Type B pancreatic cell (in vitro differentiated cells): ENCODE results near the gene CD151. TPM values are rescaled to one million over a fixed set of nuclear protein-coding genes. Genes with fewer than 3 reads are reported as not detected.

Experiments used
- DNase-seq: peaks from one replicate; pipeline ENCODE4 v3.0.0; 2021; ENCODE audit warnings: mixed read lengths; ENCODE audit not compliant: unreplicated experiment; ENCODE audit errors: extremely low spot score
- H3K27ac Mint-ChIP-seq: 2 replicates; pipeline ENCODE4 v1.8.0; 2021; ENCODE audit warnings: mild to moderate bottlenecking, mixed read lengths
- H3K27me3 Mint-ChIP-seq: 2 replicates; pipeline ENCODE4 v1.8.0; 2021; ENCODE audit warnings: mixed read lengths
- H3K36me3 Mint-ChIP-seq: 2 replicates; pipeline ENCODE4 v1.8.0; 2021; ENCODE audit warnings: mixed read lengths
- H3K4me1 Mint-ChIP-seq: one replicate; pipeline ENCODE4 v1.8.0; 2021; ENCODE audit warnings: mixed read lengths; ENCODE audit not compliant: unreplicated experiment
- H3K4me3 Mint-ChIP-seq: 2 replicates; pipeline ENCODE4 v1.8.0; 2021; ENCODE audit warnings: mild to moderate bottlenecking, mixed read lengths
- H3K9me3 Mint-ChIP-seq: 2 replicates; pipeline ENCODE4 v1.8.0; 2021; ENCODE audit warnings: mixed read lengths
- total RNA-seq: library from RNA; stranded (reverse); gene quantifications from 2 replicates; pipeline ENCODE4 v1.2.1, GENCODE V29; 2021; ENCODE audit warnings: low replicate concordance
- TF ChIP-seq, protein P1 (sequence below): fragments of 200-600 bp; sonication (generic); conservative IDR thresholded peaks from 2 replicates; pipeline ENCODE4 v1.5.0; 2021; ENCODE audit warnings: antibody characterized with exemption, mild to moderate bottlenecking

CD151 gene
- total RNA-seq, 1 donor from 2014 or later = 126 TPM

DNA sequence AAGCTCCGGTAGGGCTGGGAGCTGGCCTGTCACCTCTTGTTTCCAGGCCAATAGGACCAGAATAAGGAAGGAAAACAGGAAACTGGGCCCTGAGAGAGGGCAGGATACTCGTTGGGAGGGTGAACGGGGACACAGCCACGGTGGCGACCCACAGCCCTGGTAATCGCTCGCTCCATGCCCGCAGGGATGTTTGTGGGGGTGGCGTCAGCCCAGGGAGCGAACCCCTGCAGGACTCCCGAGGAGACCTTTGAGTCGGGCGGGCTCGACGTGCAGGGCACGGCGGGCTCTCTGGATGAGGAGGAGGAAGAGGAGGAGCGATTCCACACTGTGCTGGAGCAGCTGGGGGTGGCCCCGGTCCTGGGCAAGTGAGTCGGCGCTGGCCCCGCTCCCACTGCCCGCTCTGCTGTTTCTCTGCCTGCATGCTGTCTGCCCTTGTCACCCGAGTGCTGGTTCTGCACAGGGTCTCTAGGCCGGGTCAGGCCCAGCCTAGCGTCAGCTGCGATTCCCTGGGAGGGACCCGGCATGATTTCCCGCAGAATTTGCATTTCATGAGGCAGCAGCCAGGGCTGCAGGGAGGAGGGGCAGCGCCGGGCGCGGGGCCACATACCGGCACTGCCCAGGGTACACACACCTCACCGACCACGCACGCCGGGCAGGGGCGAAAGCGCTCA lies 3.4 kb upstream of the CD151 start:
- H3K27ac Mint-ChIP-seq = peak overlapping the region; percentile 29
- peaks cover 10% of the 10 kb centered on the region for H3K4me1 Mint-ChIP-seq
- TF ChIP-seq, protein P1, sequence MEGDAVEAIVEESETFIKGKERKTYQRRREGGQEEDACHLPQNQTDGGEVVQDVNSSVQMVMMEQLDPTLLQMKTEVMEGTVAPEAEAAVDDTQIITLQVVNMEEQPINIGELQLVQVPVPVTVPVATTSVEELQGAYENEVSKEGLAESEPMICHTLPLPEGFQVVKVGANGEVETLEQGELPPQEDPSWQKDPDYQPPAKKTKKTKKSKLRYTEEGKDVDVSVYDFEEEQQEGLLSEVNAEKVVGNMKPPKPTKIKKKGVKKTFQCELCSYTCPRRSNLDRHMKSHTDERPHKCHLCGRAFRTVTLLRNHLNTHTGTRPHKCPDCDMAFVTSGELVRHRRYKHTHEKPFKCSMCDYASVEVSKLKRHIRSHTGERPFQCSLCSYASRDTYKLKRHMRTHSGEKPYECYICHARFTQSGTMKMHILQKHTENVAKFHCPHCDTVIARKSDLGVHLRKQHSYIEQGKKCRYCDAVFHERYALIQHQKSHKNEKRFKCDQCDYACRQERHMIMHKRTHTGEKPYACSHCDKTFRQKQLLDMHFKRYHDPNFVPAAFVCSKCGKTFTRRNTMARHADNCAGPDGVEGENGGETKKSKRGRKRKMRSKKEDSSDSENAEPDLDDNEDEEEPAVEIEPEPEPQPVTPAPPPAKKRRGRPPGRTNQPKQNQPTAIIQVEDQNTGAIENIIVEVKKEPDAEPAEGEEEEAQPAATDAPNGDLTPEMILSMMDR = no peak
- H3K9me3 Mint-ChIP-seq = no peaks in the 10 kb centered on the region
- no peaks in the 10 kb centered on the region for H3K36me3 Mint-ChIP-seq
- DNase-seq = no peak
- peak overlapping the region; percentile 59 for H3K4me3 Mint-ChIP-seq
- H3K27me3 Mint-ChIP-seq = peaks cover 45% of the 10 kb centered on the region

DNA sequence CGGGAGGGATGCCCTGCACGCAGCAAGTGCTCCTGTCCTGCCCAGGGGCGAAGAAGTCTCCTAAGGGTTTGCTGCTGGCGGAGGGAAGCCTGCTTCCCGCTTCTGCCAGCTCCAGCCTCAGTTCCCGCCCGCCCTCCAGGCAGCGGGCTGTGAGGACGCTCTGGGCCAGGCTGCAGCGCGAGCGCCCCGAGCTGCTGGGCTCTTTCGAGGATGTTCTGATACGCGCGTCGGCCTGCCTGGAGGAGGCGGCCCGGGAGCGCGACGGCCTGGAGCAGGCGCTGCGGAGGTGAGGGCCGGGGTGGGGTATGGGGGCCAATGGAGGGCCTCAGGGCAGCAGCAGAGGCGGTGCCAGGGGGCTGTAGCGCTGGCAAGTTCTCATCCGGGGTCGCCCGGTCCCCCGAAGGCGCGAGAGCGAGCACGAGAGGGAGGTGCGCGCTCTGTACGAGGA lies 2.9 kb upstream of the CD151 start:
- no peaks in the 10 kb centered on the region for H3K36me3 Mint-ChIP-seq
- H3K4me1 Mint-ChIP-seq = peaks cover 10% of the 10 kb centered on the region
- no peak overlapping the region for H3K27ac Mint-ChIP-seq
- no peaks in the 10 kb centered on the region for H3K9me3 Mint-ChIP-seq
- no peak for DNase-seq
- TF ChIP-seq, protein P1 = no peak
- peak overlapping the region; percentile 67 for H3K4me3 Mint-ChIP-seq
- H3K27me3 Mint-ChIP-seq = peaks cover 45% of the 10 kb centered on the region

DNA sequence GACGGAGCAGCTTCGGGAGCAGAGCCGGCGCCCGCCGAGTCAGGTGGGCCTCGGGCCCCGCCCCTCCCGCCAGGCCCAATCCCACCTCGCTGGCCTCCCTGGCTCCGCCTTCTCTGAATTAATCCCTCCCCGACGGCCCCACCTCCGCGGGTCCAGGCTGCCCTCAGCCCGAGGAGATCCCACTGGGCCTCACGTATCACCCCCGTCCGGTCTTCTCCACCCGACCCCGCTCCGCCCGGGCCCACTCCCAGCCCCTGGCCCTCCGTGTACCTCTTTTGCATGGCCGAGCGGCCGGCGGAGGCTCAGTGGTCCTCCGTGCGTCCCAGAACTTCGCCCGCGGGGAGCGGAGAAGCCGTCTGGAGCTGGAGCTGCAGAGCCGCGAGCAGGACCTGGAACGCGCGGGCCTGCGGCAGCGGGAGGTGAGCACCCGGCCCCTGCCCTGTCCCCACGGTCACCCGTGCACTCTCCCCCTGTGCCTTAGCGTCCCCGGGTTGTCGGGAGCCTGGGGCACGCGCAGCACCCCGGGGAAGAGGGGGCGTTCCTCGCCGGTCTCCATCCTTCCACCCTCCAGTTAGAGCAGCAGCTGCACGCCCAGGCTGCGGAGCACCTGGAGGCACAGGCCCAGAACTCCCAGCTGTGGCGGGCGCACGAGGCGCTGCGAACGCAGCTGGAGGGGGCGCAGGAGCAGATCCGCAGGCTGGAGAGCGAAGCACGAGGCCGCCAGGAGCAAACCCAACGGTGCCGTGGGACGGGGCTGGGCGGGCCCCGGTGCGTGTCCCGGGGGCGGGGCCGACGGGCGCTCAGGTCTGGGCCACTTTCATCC lies 2.2 kb upstream of the CD151 start:
- no peak for DNase-seq
- peaks cover 45% of the 10 kb centered on the region for H3K27me3 Mint-ChIP-seq

DNA sequence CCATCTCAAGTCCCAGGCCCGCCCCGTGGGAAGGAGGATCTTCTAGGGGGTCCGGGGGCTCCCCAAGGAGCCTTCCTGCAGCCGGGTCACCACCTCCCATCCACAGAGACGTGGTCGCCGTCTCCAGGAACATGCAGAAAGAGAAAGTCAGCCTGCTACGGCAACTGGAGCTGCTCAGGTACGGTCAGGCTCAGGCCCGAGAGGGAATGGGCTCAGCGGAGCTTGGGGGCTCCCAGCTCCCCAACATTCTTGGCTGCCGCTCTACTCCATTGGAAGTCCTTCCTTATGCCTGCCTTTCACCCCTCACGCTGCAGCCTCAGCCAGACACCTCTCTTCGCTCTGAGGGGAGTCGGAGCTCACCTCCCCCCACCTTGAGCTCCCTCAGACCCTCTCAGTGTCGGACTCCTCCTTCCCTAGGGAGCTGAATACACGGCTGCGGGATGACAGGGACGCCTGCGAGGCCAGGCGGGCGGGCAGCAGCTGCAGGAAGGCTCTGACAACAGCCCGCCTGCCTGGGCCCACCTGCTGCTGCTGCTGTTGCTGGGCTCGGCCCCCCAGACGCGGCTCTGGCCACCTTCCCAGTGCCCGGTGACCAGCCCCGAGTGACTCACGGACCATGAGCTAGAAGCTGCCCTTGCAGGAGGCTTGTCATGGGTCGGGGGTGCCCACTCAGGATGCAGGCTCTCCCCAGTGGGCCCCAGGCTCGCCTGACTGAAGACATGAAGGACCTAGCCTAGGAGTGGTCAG lies 1.5 kb upstream of the CD151 start:
- Mint-ChIP-seq H3K4me1 (peaks cover 10% of the 10 kb centered on the region), H3K27me3 (peaks cover 45% of the 10 kb centered on the region), H3K4me3 (peak overlapping the region; percentile 67), H3K36me3 (no peaks in the 10 kb centered on the region), H3K27ac (no peak overlapping the region), H3K9me3 (no peaks in the 10 kb centered on the region)
- DNase-seq = no peak
- TF ChIP-seq, protein P1 = no peak

More for the DNA sequence above, 2.2 kb upstream of the CD151 start:
- Mint-ChIP-seq H3K36me3 (no peaks in the 10 kb centered on the region), H3K4me1 (peaks cover 10% of the 10 kb centered on the region), H3K27ac (no peak overlapping the region), H3K9me3 (no peaks in the 10 kb centered on the region), H3K4me3 (peak overlapping the region; percentile 67)
- TF ChIP-seq, protein P1 = no peak

DNA sequence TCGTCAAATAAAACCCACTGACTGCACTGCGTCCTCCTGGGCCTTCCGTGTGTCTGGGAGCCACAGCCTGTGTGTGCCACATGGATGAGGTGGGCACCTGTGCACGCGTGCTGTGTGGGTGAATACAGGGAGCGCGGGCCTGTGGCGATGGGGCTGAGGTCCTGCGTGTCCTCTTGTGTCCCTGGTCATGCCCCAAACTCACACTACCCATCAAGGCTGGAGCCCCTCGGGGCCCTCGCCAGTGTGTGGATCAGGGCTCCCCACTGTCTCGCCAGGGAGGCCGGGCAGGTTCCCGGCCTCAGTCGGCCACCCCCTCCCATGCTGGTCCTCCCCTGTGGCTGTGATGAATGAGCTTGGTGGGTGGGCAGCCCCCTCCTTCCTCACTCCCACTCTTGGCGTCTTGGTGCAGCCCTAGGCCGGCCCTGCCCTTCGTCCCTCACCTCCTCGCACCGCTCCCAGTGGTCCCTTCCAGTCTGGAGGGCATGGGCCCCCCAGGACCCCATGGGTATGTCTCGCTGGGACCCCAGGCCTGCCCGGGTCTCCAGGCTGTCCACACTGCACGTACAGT lies 707 bp upstream of the CD151 start:
- Mint-ChIP-seq H3K27ac (no peak overlapping the region), H3K27me3 (peaks cover 40% of the 10 kb centered on the region), H3K9me3 (no peaks in the 10 kb centered on the region), H3K36me3 (no peaks in the 10 kb centered on the region), H3K4me1 (peaks cover 10% of the 10 kb centered on the region), H3K4me3 (peak overlapping the region; percentile 67)
- DNase-seq = no peak
- TF ChIP-seq, protein P1 = no peak
